ENCODE results near the gene RAB20. TPM values are rescaled to one million over a fixed set of nuclear protein-coding genes. Genes with fewer than 3 reads are reported as not detected.
A peak's percentile ranks its signal among the peaks of the same experiment; 100 is the strongest.

The RAB20 gene
- total RNA-seq, 1 experiment from 2014 or later: 7.9 TPM

- BruUV-seq (replicated peaks): no TSS peak
- no peaks in the 10 kb centered on the region for H3K9me3 ChIP-seq (ENCODE audit: control insufficient read depth, insufficient read depth, low read depth, low read length)
- peaks cover 19% of the 10 kb centered on the region for H3K4me1 ChIP-seq (ENCODE audit: control insufficient read depth, insufficient read depth, low read length)
- no peak overlapping the region for H3K27ac ChIP-seq (ENCODE audit: low read length)
- H3K4me3 ChIP-seq (ENCODE audit: low read depth in 2 of 2, low read length in 2 of 2): no peak overlapping the region
- DNase-seq (ENCODE audit: low read depth, low spot score) (no peak), ATAC-seq (no peak)
- intact Hi-C loops (cut with micrococcal nuclease; ENCODE audit: unreplicated experiment) (no loop called here), in situ Hi-C loops (cut with HindIII; ENCODE audit: low pct_unique_long_range_greater_than_20kb, low sequenced_read_pairs) (no loop called here)
- TF ChIP-seq TCF7L2 (IDR thresholded peaks at IDR 0.05; ENCODE audit: low read depth, low read length): no peak
- TF ChIP-seq, protein P1, sequence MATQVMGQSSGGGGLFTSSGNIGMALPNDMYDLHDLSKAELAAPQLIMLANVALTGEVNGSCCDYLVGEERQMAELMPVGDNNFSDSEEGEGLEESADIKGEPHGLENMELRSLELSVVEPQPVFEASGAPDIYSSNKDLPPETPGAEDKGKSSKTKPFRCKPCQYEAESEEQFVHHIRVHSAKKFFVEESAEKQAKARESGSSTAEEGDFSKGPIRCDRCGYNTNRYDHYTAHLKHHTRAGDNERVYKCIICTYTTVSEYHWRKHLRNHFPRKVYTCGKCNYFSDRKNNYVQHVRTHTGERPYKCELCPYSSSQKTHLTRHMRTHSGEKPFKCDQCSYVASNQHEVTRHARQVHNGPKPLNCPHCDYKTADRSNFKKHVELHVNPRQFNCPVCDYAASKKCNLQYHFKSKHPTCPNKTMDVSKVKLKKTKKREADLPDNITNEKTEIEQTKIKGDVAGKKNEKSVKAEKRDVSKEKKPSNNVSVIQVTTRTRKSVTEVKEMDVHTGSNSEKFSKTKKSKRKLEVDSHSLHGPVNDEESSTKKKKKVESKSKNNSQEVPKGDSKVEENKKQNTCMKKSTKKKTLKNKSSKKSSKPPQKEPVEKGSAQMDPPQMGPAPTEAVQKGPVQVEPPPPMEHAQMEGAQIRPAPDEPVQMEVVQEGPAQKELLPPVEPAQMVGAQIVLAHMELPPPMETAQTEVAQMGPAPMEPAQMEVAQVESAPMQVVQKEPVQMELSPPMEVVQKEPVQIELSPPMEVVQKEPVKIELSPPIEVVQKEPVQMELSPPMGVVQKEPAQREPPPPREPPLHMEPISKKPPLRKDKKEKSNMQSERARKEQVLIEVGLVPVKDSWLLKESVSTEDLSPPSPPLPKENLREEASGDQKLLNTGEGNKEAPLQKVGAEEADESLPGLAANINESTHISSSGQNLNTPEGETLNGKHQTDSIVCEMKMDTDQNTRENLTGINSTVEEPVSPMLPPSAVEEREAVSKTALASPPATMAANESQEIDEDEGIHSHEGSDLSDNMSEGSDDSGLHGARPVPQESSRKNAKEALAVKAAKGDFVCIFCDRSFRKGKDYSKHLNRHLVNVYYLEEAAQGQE (IDR thresholded peaks at IDR 0.05; ENCODE audit: insufficient read depth in 1 of 2, low read depth in 2 of 2, low read length in 1 of 2): no peak
- no peak for TF ChIP-seq SIN3A (IDR thresholded peaks at IDR 0.05; ENCODE audit: borderline replicate concordance, insufficient read depth, low read depth, low read length)
- no peak for TF ChIP-seq POLR2AphosphoS5 (IDR thresholded peaks at IDR 0.05; ENCODE audit: low read depth, low read length)
- TF ChIP-seq, protein P2, sequence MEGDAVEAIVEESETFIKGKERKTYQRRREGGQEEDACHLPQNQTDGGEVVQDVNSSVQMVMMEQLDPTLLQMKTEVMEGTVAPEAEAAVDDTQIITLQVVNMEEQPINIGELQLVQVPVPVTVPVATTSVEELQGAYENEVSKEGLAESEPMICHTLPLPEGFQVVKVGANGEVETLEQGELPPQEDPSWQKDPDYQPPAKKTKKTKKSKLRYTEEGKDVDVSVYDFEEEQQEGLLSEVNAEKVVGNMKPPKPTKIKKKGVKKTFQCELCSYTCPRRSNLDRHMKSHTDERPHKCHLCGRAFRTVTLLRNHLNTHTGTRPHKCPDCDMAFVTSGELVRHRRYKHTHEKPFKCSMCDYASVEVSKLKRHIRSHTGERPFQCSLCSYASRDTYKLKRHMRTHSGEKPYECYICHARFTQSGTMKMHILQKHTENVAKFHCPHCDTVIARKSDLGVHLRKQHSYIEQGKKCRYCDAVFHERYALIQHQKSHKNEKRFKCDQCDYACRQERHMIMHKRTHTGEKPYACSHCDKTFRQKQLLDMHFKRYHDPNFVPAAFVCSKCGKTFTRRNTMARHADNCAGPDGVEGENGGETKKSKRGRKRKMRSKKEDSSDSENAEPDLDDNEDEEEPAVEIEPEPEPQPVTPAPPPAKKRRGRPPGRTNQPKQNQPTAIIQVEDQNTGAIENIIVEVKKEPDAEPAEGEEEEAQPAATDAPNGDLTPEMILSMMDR (IDR thresholded peaks at IDR 0.05): no peak
- CTCF ChIA-PET: no interaction called here
- no peaks in the 10 kb centered on the region for H3K36me3 ChIP-seq (ENCODE audit: control insufficient read depth, insufficient read depth, low read length)
- H3K27me3 ChIP-seq (ENCODE audit: control insufficient read depth, insufficient read depth, low read length): no peaks in the 10 kb centered on the region
- POLR2A ChIA-PET: interaction anchor here (0.6 kb wide), 1 partner anchor 75 kb away, joined by 6 read pairs; no protein-coding TSS in a partner anchor
These were observed 35.9 kb downstream of the RAB20 start for GRCh38 chr13:110525328-110526319.

- ChIA-PET POLR2A (interaction anchor here (0.6 kb wide), 1 partner anchor 74 kb away, joined by 6 read pairs; no protein-coding TSS in a partner anchor), CTCF (no interaction called here)
- Histone ChIP-seq H3K27me3 (ENCODE audit: control insufficient read depth, insufficient read depth, low read length) (no peaks in the 10 kb centered on the region), H3K36me3 (ENCODE audit: control insufficient read depth, insufficient read depth, low read length) (no peaks in the 10 kb centered on the region), H3K27ac (ENCODE audit: low read length) (no peak overlapping the region), H3K4me1 (ENCODE audit: control insufficient read depth, insufficient read depth, low read length) (peaks cover 19% of the 10 kb centered on the region), H3K9me3 (ENCODE audit: control insufficient read depth, insufficient read depth, low read depth, low read length) (no peaks in the 10 kb centered on the region), H3K4me3 (ENCODE audit: low read depth in 2 of 2, low read length in 2 of 2) (no peak overlapping the region)
- BruUV-seq (replicated peaks): no TSS peak
- in situ Hi-C loops (cut with HindIII; ENCODE audit: low pct_unique_long_range_greater_than_20kb, low sequenced_read_pairs): no loop called here
- DNase-seq (ENCODE audit: low read depth, low spot score) (no peak), ATAC-seq (peak; percentile 50)
- intact Hi-C loops (cut with micrococcal nuclease; ENCODE audit: unreplicated experiment): no loop called here
- TF ChIP-seq, protein P2 (IDR thresholded peaks at IDR 0.05): no peak
- TF ChIP-seq TCF7L2 (IDR thresholded peaks at IDR 0.05; ENCODE audit: low read depth, low read length) (no peak), SIN3A (IDR thresholded peaks at IDR 0.05; ENCODE audit: borderline replicate concordance, insufficient read depth, low read depth, low read length) (no peak), POLR2AphosphoS5 (IDR thresholded peaks at IDR 0.05; ENCODE audit: low read depth, low read length) (no peak)
- TF ChIP-seq, protein P1 (IDR thresholded peaks at IDR 0.05; ENCODE audit: insufficient read depth in 1 of 2, low read depth in 2 of 2, low read length in 1 of 2): no peak
These were observed 36.8 kb downstream of the RAB20 start for GRCh38 chr13:110524541-110525257.
